AG09319 (cell line): ENCODE results near the gene CHMP2A.

ENCODE experiments used
- DNase-seq: peaks from one replicate; pipeline ENCODE4 v3.0.0-alpha.2; 2010; ENCODE audit warnings: low read depth; ENCODE audit errors: extremely low read depth
- TF ChIP-seq, protein P1 (sequence below): IDR thresholded peaks from 2 replicates; pipeline ENCODE4 v1.5.1; 2011; ENCODE audit warnings: low read depth, mild to moderate bottlenecking, inconsistent platforms, low read length, moderate library complexity

Gene CHMP2A

DNA sequence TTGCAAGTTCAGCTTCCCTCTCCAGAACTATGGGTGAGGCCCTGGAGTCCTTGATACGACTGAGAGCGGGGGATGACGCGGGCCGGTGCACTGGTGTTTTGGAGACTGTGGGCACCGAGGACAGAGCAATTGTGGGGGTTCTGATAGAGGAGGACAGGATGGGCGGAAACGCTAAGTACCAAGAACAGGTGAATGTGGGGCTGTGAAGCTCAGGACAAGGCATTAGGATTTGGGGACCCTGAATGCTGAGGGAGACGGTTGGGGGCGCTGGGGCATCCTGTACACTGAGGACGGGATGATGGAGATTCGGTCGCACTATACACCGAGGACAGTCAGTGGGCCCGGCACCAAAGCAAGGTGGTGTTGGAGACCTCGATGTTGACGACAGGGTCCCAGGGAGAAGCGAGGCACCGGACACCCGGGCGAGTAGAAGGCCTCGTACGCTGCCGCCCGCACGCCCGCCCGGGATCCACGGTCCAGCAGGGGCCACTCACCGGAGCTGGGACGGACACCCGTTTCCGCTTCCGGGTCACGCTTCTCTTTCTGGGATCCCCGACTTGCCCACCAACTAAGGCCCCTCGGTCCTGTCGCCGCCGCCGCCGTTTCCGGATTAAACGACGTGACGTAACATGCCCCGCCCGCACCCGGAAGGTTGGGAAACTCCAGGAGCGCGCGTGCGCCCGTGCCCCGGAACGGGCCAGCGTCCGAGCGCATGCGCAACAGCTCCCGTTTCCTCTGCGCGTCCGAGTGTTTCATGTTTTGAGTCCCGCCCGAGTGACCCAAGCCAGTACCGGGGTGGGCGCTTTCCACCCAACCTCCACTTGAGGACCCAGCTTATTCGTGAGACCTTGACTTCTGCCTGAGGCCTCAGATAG, at the start of gene CHMP2A:
Gene CHMP2A, minus strand, starts transcription at position 612 of the 875 bp plus-strand sequence. CDS start 893 bp downstream, outside the sequence.
- TF ChIP-seq, protein P1, sequence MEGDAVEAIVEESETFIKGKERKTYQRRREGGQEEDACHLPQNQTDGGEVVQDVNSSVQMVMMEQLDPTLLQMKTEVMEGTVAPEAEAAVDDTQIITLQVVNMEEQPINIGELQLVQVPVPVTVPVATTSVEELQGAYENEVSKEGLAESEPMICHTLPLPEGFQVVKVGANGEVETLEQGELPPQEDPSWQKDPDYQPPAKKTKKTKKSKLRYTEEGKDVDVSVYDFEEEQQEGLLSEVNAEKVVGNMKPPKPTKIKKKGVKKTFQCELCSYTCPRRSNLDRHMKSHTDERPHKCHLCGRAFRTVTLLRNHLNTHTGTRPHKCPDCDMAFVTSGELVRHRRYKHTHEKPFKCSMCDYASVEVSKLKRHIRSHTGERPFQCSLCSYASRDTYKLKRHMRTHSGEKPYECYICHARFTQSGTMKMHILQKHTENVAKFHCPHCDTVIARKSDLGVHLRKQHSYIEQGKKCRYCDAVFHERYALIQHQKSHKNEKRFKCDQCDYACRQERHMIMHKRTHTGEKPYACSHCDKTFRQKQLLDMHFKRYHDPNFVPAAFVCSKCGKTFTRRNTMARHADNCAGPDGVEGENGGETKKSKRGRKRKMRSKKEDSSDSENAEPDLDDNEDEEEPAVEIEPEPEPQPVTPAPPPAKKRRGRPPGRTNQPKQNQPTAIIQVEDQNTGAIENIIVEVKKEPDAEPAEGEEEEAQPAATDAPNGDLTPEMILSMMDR = no peak; the same call in 1 of the 2 replicates
- peak; percentile 92 for DNase-seq

DNA sequence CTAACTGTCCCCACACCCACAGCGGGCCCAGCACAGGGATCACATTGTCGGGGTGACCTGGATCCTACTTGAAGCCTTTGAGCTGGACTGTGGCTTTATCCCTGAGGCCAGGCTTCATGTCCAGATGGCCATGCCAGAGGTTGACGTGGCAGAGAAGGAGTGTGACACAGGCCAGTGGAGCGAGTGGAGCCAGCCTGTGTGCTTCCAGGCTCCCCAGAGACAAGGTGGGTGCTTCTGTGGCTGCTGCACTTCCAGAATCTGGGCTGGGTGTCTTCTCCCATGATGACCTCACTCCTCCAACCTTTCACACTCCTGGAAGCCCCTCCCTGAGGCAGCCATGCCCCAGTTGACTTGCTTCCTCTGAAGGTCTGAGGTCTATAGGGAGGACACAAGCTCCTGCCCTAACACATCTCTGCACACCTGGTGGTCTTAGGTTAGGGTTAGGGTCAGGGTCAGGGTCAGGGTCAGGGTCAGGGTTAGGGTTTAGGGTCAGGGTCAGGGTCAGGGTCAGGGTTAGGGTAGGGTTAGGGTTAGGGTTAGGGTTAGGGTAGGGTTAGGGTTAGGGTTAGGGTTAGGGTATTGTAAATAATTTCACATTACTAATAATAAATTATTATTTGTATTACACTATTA, 31.3 kb upstream of the CHMP2A start:
- TF ChIP-seq, protein P1 = no peak
- DNase-seq = no peak

DNA sequence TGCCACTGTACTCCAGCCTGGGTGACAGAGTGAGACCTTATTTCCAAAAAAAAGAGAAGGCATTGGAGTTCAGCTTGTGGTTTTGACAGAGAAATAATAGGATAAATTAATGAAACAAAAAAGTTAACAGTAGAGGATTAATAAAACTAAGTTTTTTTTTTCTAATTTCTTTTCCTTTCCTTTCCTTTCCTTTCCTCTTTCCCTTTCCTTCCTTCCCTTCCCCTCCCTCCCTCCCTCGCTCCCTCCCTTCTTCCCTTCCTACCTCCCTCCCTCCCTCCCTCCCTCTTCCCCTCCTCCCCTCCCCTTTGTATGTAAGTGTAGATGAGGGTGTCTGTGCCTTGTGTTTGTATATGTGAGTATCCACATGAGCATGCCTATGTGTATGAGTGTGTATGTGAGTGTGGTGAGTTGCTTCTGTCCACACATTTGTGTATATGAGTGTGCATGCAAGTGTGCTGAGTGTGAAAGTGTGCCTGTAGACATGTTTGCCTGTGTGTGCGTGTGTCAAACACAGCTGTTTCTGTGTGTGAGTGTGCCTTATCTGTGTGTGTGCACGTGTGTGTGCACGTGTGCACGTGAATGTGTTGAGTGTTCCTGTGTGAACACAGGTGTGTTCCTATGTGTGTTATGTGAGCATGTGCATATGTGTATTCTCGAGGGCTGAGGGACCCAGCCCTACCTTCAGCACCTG, 30.7 kb upstream of the CHMP2A start:
- no peak for DNase-seq
- TF ChIP-seq, protein P1 = no peak

DNA sequence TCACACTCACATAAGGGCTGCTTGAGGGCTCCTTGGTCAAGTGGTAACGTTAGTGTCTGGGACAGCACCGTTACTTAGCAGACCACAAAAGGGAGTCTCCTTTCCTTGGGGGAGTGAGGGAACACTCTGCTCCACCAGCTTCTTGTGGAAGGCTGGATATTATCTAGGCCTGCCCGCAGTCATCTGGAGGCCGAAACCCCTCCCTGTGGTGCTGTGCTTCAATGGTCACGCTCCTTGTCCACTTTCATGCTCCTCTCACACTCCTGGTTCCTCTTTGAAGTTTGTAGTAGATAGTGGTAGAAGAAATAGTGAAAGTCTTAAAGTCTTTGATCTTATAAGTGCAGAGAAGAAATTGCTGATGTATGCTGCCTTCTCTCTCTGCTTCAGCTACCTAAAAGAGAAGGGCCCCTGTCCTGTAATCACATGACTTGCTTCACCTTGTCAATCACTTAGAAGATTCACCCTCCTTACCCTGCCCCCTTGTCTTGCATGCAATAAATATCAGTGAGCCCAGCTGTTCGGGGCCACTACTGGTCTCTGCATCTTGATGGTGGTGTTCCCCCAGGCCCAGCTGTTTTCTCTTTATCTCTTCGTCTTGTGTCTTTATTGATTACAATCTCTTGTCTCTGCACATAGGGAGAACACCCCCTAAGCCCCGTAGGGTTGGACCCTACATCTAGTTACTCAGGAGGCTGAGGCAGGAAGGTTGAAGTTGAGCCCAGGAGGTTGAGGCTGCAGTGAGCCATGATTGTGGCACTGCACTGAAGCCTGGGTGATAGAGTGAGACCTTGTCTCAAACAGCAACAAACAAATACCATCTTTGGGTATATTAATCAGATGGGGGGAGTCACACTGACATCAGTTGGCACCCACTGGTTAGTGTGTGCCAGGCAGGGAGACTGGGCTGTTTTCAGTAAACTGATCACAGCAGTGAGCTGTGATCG, 29.9 kb upstream of the CHMP2A start:
- TF ChIP-seq, protein P1 = no peak
- no peak for DNase-seq

DNA sequence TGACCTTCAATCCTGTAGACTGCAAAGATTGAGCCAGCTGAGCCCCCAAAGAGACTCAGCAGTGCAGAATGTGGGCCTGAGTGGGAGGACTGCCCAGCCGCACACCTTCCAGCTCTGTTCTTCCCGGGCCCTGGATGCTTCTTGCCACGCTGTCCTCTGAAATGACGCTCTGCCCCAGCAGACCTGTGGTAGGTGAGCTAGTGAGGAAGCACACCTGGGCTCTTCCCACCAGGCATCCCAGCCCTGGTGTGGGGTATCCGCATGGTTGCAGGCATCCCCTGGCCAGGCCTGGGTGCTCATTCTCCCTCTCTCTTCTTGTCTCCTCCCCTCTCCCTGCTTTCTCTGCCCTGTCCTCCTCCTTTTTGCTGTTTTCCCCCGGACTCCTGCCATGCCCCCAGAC, 28.1 kb upstream of the CHMP2A start:
- DNase-seq = no peak
- TF ChIP-seq, protein P1 = no peak

DNA sequence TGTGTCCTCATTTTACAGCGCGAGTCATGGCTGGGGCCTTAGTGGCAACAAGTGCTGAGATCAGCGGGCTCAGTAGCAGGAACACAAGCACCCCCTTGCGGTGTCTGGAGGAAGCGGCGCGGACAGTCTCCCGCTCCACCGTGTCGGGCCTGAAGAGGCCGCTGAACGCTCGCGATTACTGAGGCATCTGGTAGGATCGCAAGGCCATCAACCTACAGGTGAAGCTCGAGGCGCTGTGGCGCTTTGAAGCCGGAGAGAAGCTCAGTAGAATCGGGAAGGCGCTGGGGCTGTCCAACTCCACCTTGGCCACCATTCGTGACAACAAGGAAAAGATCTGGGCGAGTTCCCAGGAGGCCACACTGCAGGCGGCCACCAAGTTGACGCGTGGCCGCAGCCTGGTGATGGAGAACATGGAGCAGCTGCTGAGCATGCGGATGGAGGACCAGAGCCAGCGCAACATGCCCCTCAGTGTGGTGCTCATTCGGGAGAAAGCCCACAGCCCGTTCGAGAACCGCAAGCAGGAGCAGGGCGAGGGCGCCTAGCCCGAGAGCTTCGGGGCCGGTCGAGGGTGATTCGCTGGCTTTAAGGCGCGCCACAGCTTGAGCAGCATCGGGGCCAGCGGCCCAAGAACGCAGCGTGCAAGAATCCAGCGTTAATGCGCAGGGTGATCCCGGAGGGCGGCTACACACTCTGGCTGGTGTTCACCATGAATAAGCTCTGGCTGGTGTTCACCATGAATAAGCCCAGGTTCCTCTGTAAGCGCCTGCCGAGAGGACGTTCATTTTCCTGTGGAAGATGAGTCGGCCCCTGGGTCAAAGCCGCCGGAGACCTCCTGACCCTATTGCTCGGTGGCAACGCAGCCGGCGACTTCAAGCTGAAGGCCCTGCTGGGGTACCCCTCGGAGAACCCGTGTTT, 26.6 kb upstream of the CHMP2A start:
- TF ChIP-seq, protein P1 = peak; percentile 97
- peak; percentile 63 for DNase-seq
